BE2C (cell line): ENCODE measurements around the gene EEPD1.
"Not testable (repeated sequence)": the region's sequence is repeated elsewhere in the genome, so short reads cannot be mapped to it uniquely, and the experiment has no call there.

Experiments used
- DNase-seq: peaks from one replicate; pipeline ENCODE4 v3.0.0-alpha.2; 2020
- H3K27me3 ChIP-seq: fragments of 250-450 bp; sonication (Bioruptor Pico); 2 replicates; pipeline ENCODE4 v1.5.1; 2020; ENCODE audit warnings: mild to moderate bottlenecking
- H3K36me3 ChIP-seq: fragments of 250-450 bp; sonication (Bioruptor Pico); 2 replicates; pipeline ENCODE4 v1.5.1; 2020; ENCODE audit warnings: mild to moderate bottlenecking
- H3K4me1 ChIP-seq: fragments of 250-450 bp; sonication (Bioruptor Pico); 2 replicates; pipeline ENCODE4 v1.5.1; 2020
- H3K4me3 ChIP-seq: 2 replicates; pipeline ENCODE4 v1.5.1; 2011; ENCODE audit warnings: low read depth, low read length
- H3K9me3 ChIP-seq: fragments of 250-450 bp; sonication (Bioruptor Pico); 2 replicates; pipeline ENCODE4 v1.5.1; 2020
- CTCF ChIP-seq: IDR thresholded peaks from 2 replicates; pipeline ENCODE4 v1.5.1; 2012; ENCODE audit warnings: mild to moderate bottlenecking, low read depth, low read length

EEPD1 gene

GRCh38 chr7:36238138-36238537, 85.1 kb downstream of the EEPD1 start:
- Histone ChIP-seq H3K4me1 (no peaks in the 10 kb centered on the region), H3K9me3 (peaks cover 2% of the 10 kb centered on the region; the same call in 1 of the 2 replicates), H3K27me3 (no peaks in the 10 kb centered on the region), H3K36me3 (no peaks in the 10 kb centered on the region), H3K4me3 (no peak overlapping the region)
- TF ChIP-seq CTCF = no peak
- DNase-seq = no peak

- H3K9me3 ChIP-seq, DNase-seq, H3K4me3 ChIP-seq, H3K36me3 ChIP-seq, H3K27me3 ChIP-seq, H3K4me1 ChIP-seq: not testable (repeated sequence)
Measured at GRCh38 chr7:36243356-36243755, 90.3 kb downstream of the EEPD1 start.

- H3K27me3 ChIP-seq, H3K9me3 ChIP-seq, DNase-seq, H3K36me3 ChIP-seq, H3K4me1 ChIP-seq, H3K4me3 ChIP-seq: not testable (repeated sequence)
Measured at GRCh38 chr7:36244001-36244400, 90.9 kb downstream of the EEPD1 start.

- no peak overlapping the region for H3K4me3 ChIP-seq
- DNase-seq = no peak
Measured at GRCh38 chr7:36244429-36244828, 91.4 kb downstream of the EEPD1 start.

GRCh38 chr7:36245684-36246299, 92.7 kb downstream of the EEPD1 start:
- Histone ChIP-seq H3K4me1 (no peaks in the 10 kb centered on the region), H3K4me3 (no peak overlapping the region), H3K27me3 (no peaks in the 10 kb centered on the region), H3K36me3 (no peaks in the 10 kb centered on the region), H3K9me3 (no peaks in the 10 kb centered on the region)
- no peak for TF ChIP-seq CTCF
- no peak for DNase-seq

More at GRCh38 chr7:36244429-36244828, 91.4 kb downstream of the EEPD1 start:
- H3K4me1 ChIP-seq = no peaks in the 10 kb centered on the region
- H3K27me3 ChIP-seq = no peaks in the 10 kb centered on the region
- no peaks in the 10 kb centered on the region for H3K36me3 ChIP-seq
- H3K9me3 ChIP-seq = no peaks in the 10 kb centered on the region
- TF ChIP-seq CTCF = no peak

GRCh38 chr7:36249091-36249490, 96.0 kb downstream of the EEPD1 start:
- Histone ChIP-seq H3K36me3 (no peaks in the 10 kb centered on the region), H3K4me1 (no peaks in the 10 kb centered on the region), H3K9me3 (no peaks in the 10 kb centered on the region), H3K4me3 (no peak overlapping the region), H3K27me3 (no peaks in the 10 kb centered on the region)
- DNase-seq = no peak
- no peak for TF ChIP-seq CTCF

GRCh38 chr7:36253699-36254098, 100.6 kb downstream of the EEPD1 start:
- DNase-seq = no peak
- no peaks in the 10 kb centered on the region for H3K27me3 ChIP-seq
- no peaks in the 10 kb centered on the region for H3K36me3 ChIP-seq
- no peak overlapping the region for H3K4me3 ChIP-seq
- no peaks in the 10 kb centered on the region for H3K9me3 ChIP-seq
- H3K4me1 ChIP-seq = peaks cover 4% of the 10 kb centered on the region; the same call in 1 of the 2 replicates
- no peak for TF ChIP-seq CTCF

- peak; percentile 86 for DNase-seq
- peaks cover 11% of the 10 kb centered on the region; the same call in 1 of the 2 replicates for H3K4me1 ChIP-seq
Measured at GRCh38 chr7:36258510-36259259, 105.6 kb downstream of the EEPD1 start.

More at GRCh38 chr7:36258510-36259259, 105.6 kb downstream of the EEPD1 start:
- not testable (repeated sequence) for H3K36me3 ChIP-seq, H3K27me3 ChIP-seq, H3K9me3 ChIP-seq
- peak overlapping the region; percentile 51 for H3K4me3 ChIP-seq
